ENCODE data around the gene RPUSD3.

Gene RPUSD3

DNA sequence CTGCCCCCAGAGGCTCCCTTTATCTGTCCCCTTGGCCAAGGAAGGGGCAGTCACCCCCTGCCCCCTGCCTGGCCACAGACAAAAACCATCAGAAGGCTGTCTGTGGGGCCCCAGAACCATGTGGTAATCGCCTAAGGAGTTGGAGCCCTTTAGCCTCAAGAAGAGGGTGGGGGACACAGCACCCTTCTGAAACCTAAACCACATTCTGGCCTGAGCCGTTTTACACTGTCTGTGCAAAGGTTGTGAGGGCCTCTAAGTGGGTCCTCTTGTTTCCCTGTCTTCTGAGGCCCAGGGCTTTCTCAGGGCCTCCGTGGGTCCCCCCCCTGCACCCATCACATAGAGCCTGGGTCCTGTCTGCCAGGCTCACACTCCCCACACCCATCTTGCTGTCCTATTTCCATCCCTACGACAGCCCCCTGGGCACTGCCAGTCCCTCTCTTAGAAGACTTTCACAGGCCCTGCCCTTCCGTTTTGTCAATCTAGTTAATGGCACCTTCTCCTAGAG is 17.9 kb upstream of the RPUSD3 start:
- Histone ChIP-seq H3K27me3 (ENCODE audit: insufficient read depth, low read length) (no peaks in the 10 kb centered on the region), H3K4ac (ENCODE audit: low read depth, low read length) (no peak overlapping the region), H3K9ac (ENCODE audit: low read length) (no peak overlapping the region), H3K4me2 (ENCODE audit: low read length) (no peak overlapping the region), H2AK5ac (ENCODE audit: low read length) (no peak overlapping the region), H3K79me1 (ENCODE audit: low read length) (peaks cover 11% of the 10 kb centered on the region), H4K8ac (ENCODE audit: low read depth, low read length) (peak overlapping the region; percentile 32), H4K91ac (ENCODE audit: low read depth, low read length) (peak overlapping the region; percentile 22), H3K18ac (ENCODE audit: low read length) (no peak overlapping the region), H3K79me2 (ENCODE audit: control insufficient read depth, insufficient read depth, low read length, poor library complexity) (peaks cover 2% of the 10 kb centered on the region), H3K14ac (ENCODE audit: low read length) (no peak overlapping the region), H4K12ac (ENCODE audit: low read depth, low read length) (no peak overlapping the region), H2BK120ac (ENCODE audit: insufficient read depth, low read length, poor library complexity) (no peak overlapping the region), H2AFZ (ENCODE audit: insufficient read depth, low read length, poor library complexity) (no peak overlapping the region), H2BK5ac (ENCODE audit: low read depth, low read length, poor library complexity) (no peak overlapping the region), H3K23ac (ENCODE audit: low read length) (no peak overlapping the region), H3K27ac (ENCODE audit: low read depth, low read length) (no peak overlapping the region), H3K4me3 (ENCODE audit: low read depth, low read length) (no peak overlapping the region), H3K4me1 (ENCODE audit: control insufficient read depth in 1 of 2, insufficient read depth in 2 of 2, low read length in 2 of 2) (peaks cover 7 to 11% of the 10 kb centered on the region in 2 experiments), H3K9me3 (ENCODE audit: insufficient read depth, low read depth, low read length) (no peaks in the 10 kb centered on the region), H2BK12ac (ENCODE audit: low read length) (no peak overlapping the region), H3K36me3 (ENCODE audit: control insufficient read depth in 1 of 2, insufficient read depth in 2 of 2, low read length in 2 of 2) (no peaks in the 10 kb centered on the region)
- DNase-seq: no peak
- no CpG with 5 or more reads among the region's 5 CpGs for WGBS (ENCODE audit: extremely low coverage, insufficient coverage, insufficient read length)

DNA sequence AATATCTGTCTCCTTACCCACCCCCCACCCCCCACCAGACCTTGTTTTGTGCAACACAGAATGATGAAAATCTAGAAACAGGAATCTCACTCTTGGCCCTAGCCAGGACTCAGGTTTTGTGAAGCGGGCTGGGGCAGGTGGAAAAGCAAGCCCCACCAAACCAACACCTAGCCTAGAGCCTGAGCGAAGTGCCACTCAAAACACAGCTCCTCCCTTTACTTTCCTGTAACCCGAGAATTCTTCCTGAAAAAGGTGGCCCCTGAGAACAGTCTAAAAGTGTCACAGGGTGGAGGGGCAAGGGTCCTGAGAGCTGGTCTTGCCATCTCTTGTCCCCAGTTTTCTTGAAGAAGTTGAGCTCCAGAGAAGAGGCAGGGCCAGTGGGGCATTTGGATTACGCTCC is 17.4 kb upstream of the RPUSD3 start:
- Histone ChIP-seq H2BK5ac (ENCODE audit: low read depth, low read length, poor library complexity) (no peak overlapping the region), H3K4me3 (ENCODE audit: low read depth, low read length) (no peak overlapping the region), H3K27ac (ENCODE audit: low read depth, low read length) (no peak overlapping the region), H4K8ac (ENCODE audit: low read depth, low read length) (peak overlapping the region; percentile 32), H3K23ac (ENCODE audit: low read length) (no peak overlapping the region), H3K79me1 (ENCODE audit: low read length) (peaks cover 11% of the 10 kb centered on the region), H3K4ac (ENCODE audit: low read depth, low read length) (no peak overlapping the region), H3K4me1 (ENCODE audit: control insufficient read depth in 1 of 2, insufficient read depth in 2 of 2, low read length in 2 of 2) (peaks cover 7 to 11% of the 10 kb centered on the region in 2 experiments), H2BK12ac (ENCODE audit: low read length) (no peak overlapping the region), H3K79me2 (ENCODE audit: control insufficient read depth, insufficient read depth, low read length, poor library complexity) (peaks cover 2% of the 10 kb centered on the region), H3K4me2 (ENCODE audit: low read length) (no peak overlapping the region), H2BK120ac (ENCODE audit: insufficient read depth, low read length, poor library complexity) (no peak overlapping the region), H2AFZ (ENCODE audit: insufficient read depth, low read length, poor library complexity) (no peak overlapping the region), H3K27me3 (ENCODE audit: insufficient read depth, low read length) (no peaks in the 10 kb centered on the region), H3K36me3 (ENCODE audit: control insufficient read depth in 1 of 2, insufficient read depth in 2 of 2, low read length in 2 of 2) (no peaks in the 10 kb centered on the region), H3K9ac (ENCODE audit: low read length) (no peak overlapping the region), H2AK5ac (ENCODE audit: low read length) (no peak overlapping the region), H4K91ac (ENCODE audit: low read depth, low read length) (peak overlapping the region; percentile 22), H3K14ac (ENCODE audit: low read length) (no peak overlapping the region), H3K9me3 (ENCODE audit: insufficient read depth, low read depth, low read length) (no peaks in the 10 kb centered on the region), H3K18ac (ENCODE audit: low read length) (no peak overlapping the region), H4K12ac (ENCODE audit: low read depth, low read length) (no peak overlapping the region)
- DNase-seq: no peak
- no CpG with 5 or more reads among the region's 4 CpGs for WGBS (ENCODE audit: extremely low coverage, insufficient coverage, insufficient read length)

DNA sequence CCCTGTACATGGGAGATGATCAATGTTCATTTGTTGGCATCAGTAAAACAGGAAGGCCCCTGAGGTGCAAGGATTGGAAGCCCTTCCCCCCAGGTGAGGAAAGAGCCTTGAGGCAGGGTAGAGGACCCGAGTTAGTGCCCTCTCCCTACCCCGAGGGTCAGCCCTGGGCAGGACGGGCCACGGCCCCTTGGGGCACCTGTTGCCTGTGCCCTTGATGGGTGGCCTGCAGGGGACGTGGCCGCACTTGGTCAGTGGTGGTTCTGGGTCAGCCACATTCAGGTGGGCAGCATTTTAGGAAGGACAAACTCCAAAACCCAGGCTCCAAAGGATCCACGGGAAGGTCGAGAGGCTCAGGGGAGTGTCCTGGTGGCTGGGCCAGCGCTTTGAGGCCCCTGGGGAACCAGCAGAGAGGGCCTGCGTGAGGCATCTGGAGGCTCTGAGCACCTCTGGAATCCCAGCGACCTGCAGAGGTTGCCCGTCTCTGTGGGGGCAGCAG is 15.8 kb upstream of the RPUSD3 start:
- no CpG with 5 or more reads among the region's 12 CpGs for WGBS (ENCODE audit: extremely low coverage, insufficient coverage, insufficient read length)
- Histone ChIP-seq H3K79me1 (ENCODE audit: low read length) (peaks cover 11% of the 10 kb centered on the region), H3K23ac (ENCODE audit: low read length) (no peak overlapping the region), H3K9ac (ENCODE audit: low read length) (no peak overlapping the region), H4K12ac (ENCODE audit: low read depth, low read length) (no peak overlapping the region), H2AFZ (ENCODE audit: insufficient read depth, low read length, poor library complexity) (no peak overlapping the region), H3K4ac (ENCODE audit: low read depth, low read length) (no peak overlapping the region), H3K4me3 (ENCODE audit: low read depth, low read length) (no peak overlapping the region), H3K79me2 (ENCODE audit: control insufficient read depth, insufficient read depth, low read length, poor library complexity) (peaks cover 2% of the 10 kb centered on the region), H2AK5ac (ENCODE audit: low read length) (no peak overlapping the region), H4K8ac (ENCODE audit: low read depth, low read length) (no peak overlapping the region), H4K91ac (ENCODE audit: low read depth, low read length) (no peak overlapping the region), H2BK12ac (ENCODE audit: low read length) (no peak overlapping the region), H2BK5ac (ENCODE audit: low read depth, low read length, poor library complexity) (no peak overlapping the region), H3K27me3 (ENCODE audit: insufficient read depth, low read length) (no peaks in the 10 kb centered on the region), H3K27ac (ENCODE audit: low read depth, low read length) (no peak overlapping the region), H3K36me3 (ENCODE audit: control insufficient read depth in 1 of 2, insufficient read depth in 2 of 2, low read length in 2 of 2) (no peaks in the 10 kb centered on the region), H3K14ac (ENCODE audit: low read length) (no peak overlapping the region), H3K9me3 (ENCODE audit: insufficient read depth, low read depth, low read length) (no peaks in the 10 kb centered on the region), H2BK120ac (ENCODE audit: insufficient read depth, low read length, poor library complexity) (no peak overlapping the region), H3K4me2 (ENCODE audit: low read length) (no peak overlapping the region), H3K4me1 (ENCODE audit: control insufficient read depth in 1 of 2, insufficient read depth in 2 of 2, low read length in 2 of 2) (peaks cover 7 to 12% of the 10 kb centered on the region in 2 experiments), H3K18ac (ENCODE audit: low read length) (no peak overlapping the region)
- DNase-seq: no peak

DNA sequence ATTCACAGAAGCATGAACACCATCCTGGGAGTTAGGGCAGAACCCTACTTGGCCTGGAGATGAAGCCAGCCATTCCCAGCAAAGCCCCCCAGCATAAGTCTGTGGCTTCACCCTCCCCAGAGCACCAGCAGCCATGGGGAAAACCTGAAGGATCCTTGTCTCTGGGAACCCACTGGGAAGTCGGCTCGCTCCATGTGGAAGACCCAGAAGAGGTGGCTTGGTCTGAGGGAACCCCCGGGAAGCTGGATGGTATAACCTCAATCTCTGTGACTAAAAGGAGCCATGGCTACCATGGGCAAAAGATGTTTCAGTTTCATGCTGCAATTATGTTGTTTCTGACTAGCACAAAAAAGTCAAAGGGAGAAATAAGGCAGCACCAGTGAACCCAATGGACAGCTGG is 11.8 kb upstream of the RPUSD3 start:
- WGBS (ENCODE audit: extremely low coverage, insufficient coverage, insufficient read length): no CpG with 5 or more reads among the region's 3 CpGs
- no peak overlapping the region for H2BK120ac ChIP-seq (ENCODE audit: insufficient read depth, low read length, poor library complexity)
- no peak overlapping the region for H3K4me2 ChIP-seq (ENCODE audit: low read length)
- no peak overlapping the region for H4K12ac ChIP-seq (ENCODE audit: low read depth, low read length)
- H3K4me3 ChIP-seq (ENCODE audit: low read depth, low read length): no peak overlapping the region
- no peak overlapping the region for H2AK5ac ChIP-seq (ENCODE audit: low read length)
- H3K18ac ChIP-seq (ENCODE audit: low read length): no peak overlapping the region
- no peaks in the 10 kb centered on the region for H3K36me3 ChIP-seq (ENCODE audit: control insufficient read depth in 1 of 2, insufficient read depth in 2 of 2, low read length in 2 of 2)
- no peak overlapping the region for H3K9ac ChIP-seq (ENCODE audit: low read length)
- no peak overlapping the region for H3K4ac ChIP-seq (ENCODE audit: low read depth, low read length)
- H3K79me1 ChIP-seq (ENCODE audit: low read length): no peaks in the 10 kb centered on the region
- no peaks in the 10 kb centered on the region for H3K27me3 ChIP-seq (ENCODE audit: insufficient read depth, low read length)
- no peak for DNase-seq
- no peak overlapping the region for H4K8ac ChIP-seq (ENCODE audit: low read depth, low read length)
- H2BK12ac ChIP-seq (ENCODE audit: low read length): peak overlapping the region; percentile 17
- H3K14ac ChIP-seq (ENCODE audit: low read length): no peak overlapping the region
- no peak overlapping the region for H2AFZ ChIP-seq (ENCODE audit: insufficient read depth, low read length, poor library complexity)
- H3K9me3 ChIP-seq (ENCODE audit: insufficient read depth, low read depth, low read length): no peaks in the 10 kb centered on the region
- peaks cover 3 to 7% of the 10 kb centered on the region in 2 experiments for H3K4me1 ChIP-seq (ENCODE audit: control insufficient read depth in 1 of 2, insufficient read depth in 2 of 2, low read length in 2 of 2)
- H3K23ac ChIP-seq (ENCODE audit: low read length): no peak overlapping the region
- no peak overlapping the region for H3K27ac ChIP-seq (ENCODE audit: low read depth, low read length)
- no peaks in the 10 kb centered on the region for H3K79me2 ChIP-seq (ENCODE audit: control insufficient read depth, insufficient read depth, low read length, poor library complexity)
- H2BK5ac ChIP-seq (ENCODE audit: low read depth, low read length, poor library complexity): no peak overlapping the region
- H4K91ac ChIP-seq (ENCODE audit: low read depth, low read length): peak overlapping the region; percentile 61
